Hair follicle dermal papilla cell (primary cell): ENCODE data around the gene TAF11L4. TPM values are rescaled to one million over a fixed set of nuclear protein-coding genes. Genes with fewer than 3 reads are reported as not detected.

ENCODE experiments used
- small RNA-seq: library from RNA; depleted of rRNA; stranded (forward); fragments of <200 nt; gene quantifications from one replicate; pipeline ENCODE3, GENCODE V24; 2012
- total RNA-seq: library from RNA; depleted of rRNA; stranded (reverse); fragments of >200 nt; gene quantifications from 2 replicates; pipeline ENCODE4 v1.2.3, GENCODE V29; 2012

TAF11L4 gene
- total RNA-seq, result not detected in 2 replicates

GRCh38 chr5:17521501-17521900 lies at the start of gene TAF11L4:
Gene TAF11L4 (plus strand): TSS chr5:17521801.

DNA sequence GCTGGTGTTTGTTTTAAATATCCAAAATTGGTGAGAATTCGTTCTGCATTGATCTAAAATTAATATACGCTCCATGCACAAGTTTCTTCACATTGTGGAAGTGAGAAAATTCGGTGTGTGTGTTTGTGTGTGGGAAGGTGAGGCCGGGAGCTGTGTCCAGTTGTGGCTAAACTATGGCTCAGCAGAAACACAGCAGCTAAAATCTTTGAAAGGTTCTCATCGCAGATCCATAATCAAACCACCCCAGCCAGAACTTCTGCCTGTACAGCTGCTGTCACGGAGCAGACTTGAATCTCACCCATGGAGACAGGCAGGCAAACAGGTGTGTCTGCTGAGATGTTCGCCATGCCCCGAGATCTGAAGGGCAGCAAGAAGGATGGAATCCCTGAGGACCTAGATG lies 23.7 kb upstream of the TAF11L4 start, which contains the start of gene TAF11L2:
TSS of gene TAF11L2 (plus strand) at position 301 of the 400 bp plus-strand sequence.

GRCh38 chr5:17518067-17518466 lies 3.5 kb upstream of the TAF11L4 start, which contains the start of gene TAF11L3:
Gene TAF11L3 (plus strand): TSS chr5:17518367.

GRCh38 chr5:17524935-17525334 lies 3.3 kb downstream of the TAF11L4 start, which contains the start of gene TAF11L5:
Gene TAF11L5 (plus strand): TSS chr5:17525235.

GRCh38 chr5:17528369-17528768 lies 6.8 kb downstream of the TAF11L4 start, which contains the start of gene TAF11L6:
Gene TAF11L6 (plus strand): TSS chr5:17528669.

Small RNAs within 50 kb of the gene (small RNA-seq; reads per million reads assigned to genes)
- not detected for gene AC106774.3

Other genes starting within 250 kb of the TAF11L4 start
- gene TAF11L2, start 23.6 kb upstream of the TAF11L4 start, total RNA-seq, result not detected in 2 replicates
- not detected in 2 replicates for gene TAF11L3, start 3.4 kb upstream of the TAF11L4 start, total RNA-seq
- gene TAF11L5, start 3.4 kb downstream of the TAF11L4 start, total RNA-seq, result not detected in 2 replicates
- gene TAF11L6, start 6.9 kb downstream of the TAF11L4 start, total RNA-seq, result not detected in 2 replicates
- not detected in 2 replicates for gene TAF11L7, start 64.0 kb downstream of the TAF11L4 start, total RNA-seq
- gene TAF11L8, start 69.2 kb downstream of the TAF11L4 start, total RNA-seq, result not detected in 2 replicates
- not detected in 2 replicates for gene TAF11L9, start 72.6 kb downstream of the TAF11L4 start, total RNA-seq
- not detected in 2 replicates for gene TAF11L10, start 76.0 kb downstream of the TAF11L4 start, total RNA-seq
- gene TAF11L11, start 82.4 kb downstream of the TAF11L4 start, total RNA-seq, result not detected in 2 replicates
- gene TAF11L12, start 88.6 kb downstream of the TAF11L4 start, total RNA-seq, result not detected in 2 replicates
- gene TAF11L13, start 110.3 kb downstream of the TAF11L4 start, total RNA-seq, result not detected in 2 replicates
- not detected in 2 replicates for gene TAF11L14, start 112.7 kb downstream of the TAF11L4 start, total RNA-seq